ENCODE results near the gene AMER1. TPM values are rescaled to one million over a fixed set of nuclear protein-coding genes. Genes with fewer than 3 reads are reported as not detected.

Gene AMER1
- total and polyA plus RNA-seq, 2 of the 4 experiments (the other 2 are of a cell fraction) = 1.3 to 2.2 TPM

DNA sequence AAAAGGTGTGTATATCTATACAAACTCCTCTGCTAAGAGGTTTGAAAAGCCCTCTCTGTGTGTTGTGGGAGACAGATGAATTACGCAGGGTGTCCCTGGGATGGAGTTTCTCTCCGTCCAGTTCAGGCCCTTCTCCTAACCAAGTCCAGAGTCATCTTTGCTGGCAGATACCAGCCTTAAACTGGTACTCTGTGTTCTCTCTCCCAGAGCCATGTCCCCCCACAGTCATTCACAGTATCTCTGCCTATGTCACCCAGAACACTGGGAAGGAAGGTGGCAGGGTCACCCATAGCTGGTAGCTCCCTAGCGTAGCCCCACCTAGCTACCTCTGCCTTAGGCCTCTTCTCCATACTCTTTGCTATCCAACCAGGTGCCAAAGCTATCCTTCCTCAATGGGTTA is 8.9 kb downstream of the AMER1 start:
- no peak overlapping the region for H3K27ac ChIP-seq (ENCODE audit: insufficient read depth, low read length)
- H2BK5ac ChIP-seq (ENCODE audit: low read depth, low read length, poor library complexity, severe bottlenecking) = no peak overlapping the region
- no peak overlapping the region for H3K18ac ChIP-seq (ENCODE audit: low read depth, low read length)
- no peak overlapping the region for H4K91ac ChIP-seq (ENCODE audit: insufficient read depth, low read depth, low read length)
- BruUV-seq (replicated peaks) = no TSS peak
- no peak overlapping the region for H2AK5ac ChIP-seq (ENCODE audit: low read depth, low read length)
- no peak overlapping the region for H3K56ac ChIP-seq (ENCODE audit: extremely low read depth, insufficient read depth, low read length)
- TF ChIP-seq RFX5 (IDR thresholded peaks at IDR 0.05; ENCODE audit: low read depth, low read length) (no peak), USF2 (IDR thresholded peaks at IDR 0.05; ENCODE audit: low read depth, low read length) (no peak), ELK1 (IDR thresholded peaks at IDR 0.05; ENCODE audit: borderline replicate concordance, low read depth, low read length) (no peak), MAFK (IDR thresholded peaks at IDR 0.05; ENCODE audit: low read depth, low read length) (no peak), FOS (IDR thresholded peaks at IDR 0.05; ENCODE audit: low read depth, low read length) (no peak), SMC3 (IDR thresholded peaks at IDR 0.05; ENCODE audit: low read depth, low read length) (no peak), RCOR1 (IDR thresholded peaks at IDR 0.05; ENCODE audit: insufficient replicate concordance, low read length) (no peak), CHD1 (IDR thresholded peaks at IDR 0.05; ENCODE audit: low read depth, low read length) (no peak), BHLHE40 (IDR thresholded peaks at IDR 0.05; ENCODE audit: low read depth, low read length) (no peak), CTCF (conservative IDR thresholded peaks at IDR 0.05; ENCODE audit: low read depth, low read length) (no peak), RAD21 (IDR thresholded peaks at IDR 0.05; ENCODE audit: low read length) (no peak), POLR2A (IDR thresholded peaks at IDR 0.05; ENCODE audit: low read depth, low read length) (no peak), NFE2L2 (IDR thresholded peaks at IDR 0.05; ENCODE audit: low read depth, low read length) (no peak), MXI1 (IDR thresholded peaks at IDR 0.05; ENCODE audit: borderline replicate concordance, low read depth, low read length) (no peak), MAZ (IDR thresholded peaks at IDR 0.05; ENCODE audit: borderline replicate concordance, low read depth, low read length) (no peak), CEBPB (IDR thresholded peaks at IDR 0.05; ENCODE audit: low read depth, low read length) (no peak)
- no peak overlapping the region for H2BK20ac ChIP-seq (ENCODE audit: low read depth, low read length)
- DNase-seq (no peak), ATAC-seq (ENCODE audit: low read depth) (no peak)
- H3K27me3 ChIP-seq (ENCODE audit: control insufficient read depth, insufficient read depth, low read length) = no peaks in the 10 kb centered on the region; the same call in 1 of the 2 replicates
- H4K5ac ChIP-seq (ENCODE audit: low read depth, low read length) = no peak overlapping the region
- in situ Hi-C loops (cut with MboI; ENCODE audit: low sequenced_read_pairs) (no loop called here), dilution Hi-C loops (cut with HindIII; ENCODE audit: low sequenced_read_pairs, unreplicated experiment) (no loop called here), intact Hi-C loops (cut with micrococcal nuclease) (no loop called here)
- H3K9me3 ChIP-seq (ENCODE audit: control insufficient read depth, insufficient read depth, low read length) = peaks cover 1% of the 10 kb centered on the region; the same call in 1 of the 2 replicates
- no peak overlapping the region for H3K14ac ChIP-seq (replicated peaks; ENCODE audit: low read depth, low read length)
- POLR2A ChIA-PET (ENCODE audit: unreplicated experiment) = no interaction called here
- peaks cover 7% of the 10 kb centered on the region; the same call in 1 of the 2 replicates for H3K36me3 ChIP-seq (ENCODE audit: control insufficient read depth, insufficient read depth, low read length)
- no peaks in the 10 kb centered on the region for H3K9me1 ChIP-seq (ENCODE audit: insufficient read depth, low read length)
- H3K4ac ChIP-seq (ENCODE audit: low read depth, low read length) = no peak overlapping the region
- H4K8ac ChIP-seq (ENCODE audit: low read depth in 2 of 2, low read length in 2 of 2) = no peak overlapping the region
- H3K9ac ChIP-seq (ENCODE audit: low read depth, low read length) = no peak overlapping the region
- H3K4me3 ChIP-seq (ENCODE audit: insufficient read depth, low read depth, low read length) = no peak overlapping the region
- no peaks in the 10 kb centered on the region for H3K4me1 ChIP-seq (ENCODE audit: control insufficient read depth, insufficient read depth, low read length)
- H3K79me1 ChIP-seq (ENCODE audit: low read depth in 1 of 2, low read length in 2 of 2) = no peaks in the 10 kb centered on the region; a peak in 2 of 4 replicates
- H3K4me2 ChIP-seq (ENCODE audit: low read depth, low read length) = no peak overlapping the region
- H2BK15ac ChIP-seq (ENCODE audit: low read depth, low read length) = no peak overlapping the region
- H2BK120ac ChIP-seq (ENCODE audit: low read depth, low read length) = no peak overlapping the region
- no CpG with 5 or more reads among the region's 3 CpGs for WGBS, 2 experiments (ENCODE audit: extremely low coverage in 2 of 2, insufficient read length in 1 of 2)
- CTCF ChIA-PET = no interaction called here
- no peak overlapping the region for H2AK9ac ChIP-seq (replicated peaks; ENCODE audit: low read depth, low read length, poor library complexity)
- no peaks in the 10 kb centered on the region for H4K20me1 ChIP-seq (ENCODE audit: insufficient read depth, low read length)
- H3K23ac ChIP-seq (ENCODE audit: low read depth, low read length) = no peak overlapping the region
- no peak overlapping the region for H2AFZ ChIP-seq (replicated peaks; ENCODE audit: low read length, poor library complexity)

Data from IMR-90 (cell line).